K562 (cell line): ENCODE measurements around the gene CAPRIN1. TPM values are rescaled to one million over a fixed set of nuclear protein-coding genes. Genes with fewer than 3 reads are reported as not detected.

ENCODE experiments used
- ATAC-seq: fragments of 200-7000 bp; cut with Tn5 transposase; 3 replicates; pipeline ENCODE4 v1.9.1; 2020; ENCODE audit warnings: moderate library complexity
- BruUV-seq: library from RNA; stranded (reverse); fragments of 400-500 nt; replicated peaks from 2 replicates; lab custom pipeline; 2021; lab: Mats Ljungman, UMichigan
- CTCF ChIA-PET: fragments of 300-600 bp; formaldehyde crosslinking; extraction: SDS; loops from one replicate; lab custom pipeline; 2021; ENCODE audit warnings: low intra/inter-chr PET ratio; lab: Yijun Ruan, JAX
- POLR2A ChIA-PET: fragments of 300-600, 350-650 bp; sonication (Branson Sonifier 250); formaldehyde crosslinking; extraction: SDS; loops from one replicate; lab custom pipeline; 2021; ENCODE audit warnings: antibody characterized with exemption, inconsistent platforms; lab: Yijun Ruan, JAX
- DNase-seq, 4 experiments: peaks; one replicate each; pipeline versions ENCODE4 v3.0.0 to v3.0.0-alpha.2; 2011 to 2018; ENCODE audit warnings: low spot score in 3 of 4, mixed read lengths in 3 of 4; ENCODE audit errors: extremely low read depth in 1 of 4
- FAIRE-seq: peaks from 2 replicates; lab custom pipeline; 2011; peaks lifted over from hg19 to GRCh38; lab: Jason Lieb, UNC
- H2AFZ ChIP-seq: 2 replicates; pipeline ENCODE4 v1.6.0; 2011; ENCODE audit warnings: low read depth, low read length, control low read depth, inconsistent platforms
- H3K27ac ChIP-seq: fragments of 200-600 bp; 3 replicates; pipeline ENCODE4 v1.8.0; 2011; ENCODE audit warnings: low read depth, mild to moderate bottlenecking, control low read depth, inconsistent platforms, low read length, moderate library complexity, mixed read lengths; ENCODE audit errors: extremely low read depth
- H3K27me3 ChIP-seq, 2 experiments: fragments of 300-600 bp in 1 of 2; 2 replicates in 1 of 2; 3 replicates in 1 of 2; pipeline versions ENCODE4 v1.6.0 to v1.8.0; 2011; ENCODE audit warnings: inconsistent platforms in 2 of 2, low read length in 2 of 2, mild to moderate bottlenecking in 1 of 2, mixed read lengths in 1 of 2, moderate library complexity in 1 of 2; ENCODE audit not compliant: control insufficient read depth in 2 of 2, insufficient read depth in 2 of 2
- H3K36me3 ChIP-seq: fragments of 300-600 bp; 3 replicates; pipeline ENCODE4 v1.8.0; 2011; ENCODE audit warnings: mild to moderate bottlenecking, low read length, inconsistent platforms; ENCODE audit not compliant: control insufficient read depth, insufficient read depth
- H3K4me1 ChIP-seq, 2 experiments: fragments of 200-600 bp in 1 of 2; replicated peaks in 1 of 2; 2 replicates in 1 of 2; 3 replicates in 1 of 2; pipeline versions ENCODE4 v1.5.1 to v1.8.0; 2011; ENCODE audit warnings: inconsistent platforms in 2 of 2, low read length in 2 of 2, mild to moderate bottlenecking in 1 of 2, mixed read lengths in 1 of 2, moderate library complexity in 1 of 2; ENCODE audit not compliant: control insufficient read depth in 2 of 2, insufficient read depth in 2 of 2
- H3K4me2 ChIP-seq: 2 replicates; pipeline ENCODE4 v1.6.1; 2011; ENCODE audit warnings: low read length, control low read depth, inconsistent platforms, mixed read lengths; ENCODE audit not compliant: insufficient read depth
- H3K4me3 ChIP-seq: fragments of 200-600 bp; sonication (generic), shearing (Covaris generic); 2 replicates; pipeline ENCODE4 v1.5.1; 2016; ENCODE audit warnings: control low read depth, inconsistent platforms
- H3K79me2 ChIP-seq: fragments of 200-600 bp; 3 replicates; pipeline ENCODE4 v1.8.0; 2011; ENCODE audit warnings: low read length, inconsistent platforms; ENCODE audit not compliant: control insufficient read depth, insufficient read depth
- H3K9ac ChIP-seq, 2 experiments: 2 replicates each; pipeline versions ENCODE4 v1.6.0 to v1.6.1; 2011; ENCODE audit warnings: low read depth in 2 of 2, low read length in 2 of 2, control low read depth in 1 of 2, inconsistent platforms in 1 of 2, mild to moderate bottlenecking in 1 of 2, mixed read lengths in 1 of 2; ENCODE audit not compliant: insufficient read depth in 1 of 2
- H3K9me1 ChIP-seq: one replicate; pipeline ENCODE4 v1.6.0; 2011; ENCODE audit warnings: inconsistent platforms, mild to moderate bottlenecking, low read length, moderate library complexity; ENCODE audit not compliant: control insufficient read depth, insufficient read depth
- H3K9me3 ChIP-seq: replicated peaks from 2 replicates; pipeline ENCODE4 v1.5.1; 2011; ENCODE audit warnings: low read depth, low read length, inconsistent platforms; ENCODE audit not compliant: control insufficient read depth, insufficient read depth
- H4K20me1 ChIP-seq: replicated peaks from 2 replicates; pipeline ENCODE4 v1.6.1; 2011; ENCODE audit warnings: low read length, inconsistent platforms, mixed read lengths; ENCODE audit not compliant: control insufficient read depth, insufficient read depth
- CHD4 ChIP-seq: fragments of 200-600 bp; sonication (generic); IDR thresholded peaks from 3 replicates; pipeline ENCODE4 v1.6.1; 2012; ENCODE audit warnings: low read depth, mild to moderate bottlenecking, mixed read lengths, low read length, inconsistent platforms; ENCODE audit not compliant: insufficient read depth, insufficient replicate concordance, poor library complexity, severe bottlenecking
- ELF1 ChIP-seq: fragments of 200-800 bp; sonication (Bioruptor generic); IDR thresholded peaks from 2 replicates; pipeline ENCODE4 v1.6.1; 2016; ENCODE audit warnings: missing genetic modification characterization, missing compliant biosample characterization
- ESRRB ChIP-seq: fragments of 250-450 bp; sonication (Bioruptor Pico); IDR thresholded peaks from 2 replicates; pipeline ENCODE4 v1.5.0; 2020; ENCODE audit warnings: mild to moderate bottlenecking, moderate library complexity, borderline replicate concordance
- MTF1 ChIP-seq: fragments of 250-450 bp; sonication (Bioruptor Pico); IDR thresholded peaks from 2 replicates; pipeline ENCODE4 v1.9.0; 2021; ENCODE audit warnings: moderate library complexity, mild to moderate bottlenecking, inconsistent platforms, borderline replicate concordance
- RBM17 ChIP-seq: fragments of 200-400 bp; formaldehyde crosslinking; IDR thresholded peaks from 2 replicates; pipeline ENCODE4 v1.6.1; 2017; ENCODE audit warnings: low read depth, mild to moderate bottlenecking, low read length, borderline replicate concordance
- ZNF133 ChIP-seq: fragments of 250-450 bp; sonication (Bioruptor Pico); IDR thresholded peaks from 2 replicates; pipeline ENCODE4 v1.4.0; 2020; ENCODE audit warnings: mild to moderate bottlenecking
- ZNF197 ChIP-seq: fragments of 200-800 bp; sonication (Bioruptor generic); IDR thresholded peaks from 2 replicates; pipeline ENCODE4 v1.6.1; 2016; ENCODE audit warnings: low read depth, missing genetic modification characterization, missing compliant biosample characterization
- ZNF324 ChIP-seq: fragments of 250-450 bp; sonication (Bioruptor Pico); IDR thresholded peaks from 2 replicates; pipeline ENCODE4 v1.4.0; 2020; ENCODE audit warnings: mild to moderate bottlenecking
- ZZZ3 ChIP-seq: fragments of 450-650 bp; IDR thresholded peaks from 2 replicates; pipeline ENCODE4 v1.6.1; 2016; ENCODE audit warnings: antibody characterized with exemption, mild to moderate bottlenecking, moderate library complexity
- WGBS: fragments of 100-300 bp; shearing (Covaris generic); methylation state at CpG from one replicate; pipeline ENCODE4 v1.1.6; 2016; ENCODE audit warnings: low coverage, mixed read lengths; ENCODE audit not compliant: insufficient coverage; ENCODE audit errors: missing lambda C conversion rate; 5-methylcytosine and 5-hydroxymethylcytosine counted together
- in situ Hi-C: fragments of 300-500 bp; cut with MboI; formaldehyde crosslinking; loops from 4 replicates; pipeline ENCODE4 v1.15.0; 2018; ENCODE audit warnings: inconsistent platforms, mixed read lengths
- intact Hi-C: fragments of 100-400 bp; cut with micrococcal nuclease; formaldehyde crosslinking; loops from 2 replicates; pipeline ENCODE4 v1.14.2; 2022
- polyA plus RNA-seq, 8 experiments: library from polyadenylated mRNA; depleted of rRNA in 4 of 8; stranded (reverse) in 5 of 8; unstranded in 3 of 8; fragments of >200 nt; fragmentation: Nextera tagmentation in 2 of 8; fragmentation: Illumina TruSeq in 1 of 8; extraction: Ambion mirVana in 2 of 8; extraction: Trizol in 1 of 8; gene quantifications; 2 replicates each; pipeline versions ENCODE4 v1.2.1 to v1.2.3, GENCODE V29; 2011 to 2014; ENCODE audit warnings: inconsistent platforms in 1 of 8, missing spikeins in 1 of 8
- total RNA-seq, 7 experiments: library from RNA; depleted of rRNA in 6 of 7; stranded (reverse); fragments of >200 nt in 6 of 7; fragmentation: Illumina TruSeq in 2 of 7; extraction: Trizol in 2 of 7; gene quantifications; 2 replicates each; pipeline versions ENCODE4 v1.2.1 to v1.2.3, GENCODE V29; 2011 to 2021; ENCODE audit warnings: low replicate concordance in 1 of 7
- TF ChIP-seq, protein P1 (sequence below): fragments of 450-650 bp; IDR thresholded peaks from 2 replicates; pipeline ENCODE4 v1.6.1; 2018; ENCODE audit not compliant: partially characterized antibody
- TF ChIP-seq, protein P2 (sequence below): sonication (generic); formaldehyde crosslinking; IDR thresholded peaks from 2 replicates; pipeline ENCODE4 v1.8.1; 2023; ENCODE audit warnings: mild to moderate bottlenecking, missing genetic modification reagents
- TF ChIP-seq, protein P3 (sequence below): fragments of 450-650 bp; IDR thresholded peaks from 2 replicates; pipeline ENCODE4 v1.6.1; 2016; ENCODE audit warnings: low read depth, mild to moderate bottlenecking, moderate library complexity

Gene CAPRIN1
- total and polyA plus RNA-seq, 9 of the 15 experiments (the other 6 are each of a cell fraction or from before 2014, with no cell fraction given): 49.6 to 271 (median 244) TPM

DNA sequence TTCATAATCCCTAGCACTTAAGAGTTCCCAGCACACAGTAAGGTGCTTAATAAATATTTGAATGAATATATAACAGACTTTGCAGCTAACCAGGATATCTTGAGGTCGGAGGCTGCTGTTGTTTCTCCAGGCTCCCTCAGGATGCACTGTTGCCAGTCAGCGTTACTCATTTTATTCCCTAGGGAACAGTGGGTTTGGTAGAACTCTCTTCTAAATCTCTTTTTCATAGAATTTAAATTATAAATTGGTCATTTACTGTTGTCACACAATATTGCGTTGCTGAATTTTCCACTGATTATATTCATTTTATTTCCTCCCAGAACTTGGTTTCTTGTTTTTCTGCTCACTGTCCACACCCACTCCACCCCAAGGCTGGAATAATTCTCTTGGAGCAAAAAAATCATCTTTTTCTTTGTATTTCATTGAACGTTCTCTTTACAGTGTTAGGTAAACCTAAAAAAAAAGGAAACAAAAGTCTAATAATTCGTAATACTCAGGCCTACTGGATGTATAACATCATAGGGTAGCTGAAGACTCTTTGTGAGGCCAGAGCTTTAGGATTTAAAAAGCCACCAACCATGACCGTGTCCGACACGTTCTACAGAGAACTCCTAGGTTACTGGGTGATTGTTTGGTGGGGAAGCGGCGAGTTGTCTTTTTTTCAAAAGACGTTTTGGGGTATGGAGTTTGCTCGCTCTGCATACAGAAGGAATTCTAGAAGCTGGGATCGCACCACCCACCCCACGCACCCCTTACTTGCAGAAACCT is 766 bp upstream of the CAPRIN1 start (continued):
- no peak for TF ChIP-seq ZNF197 (CRISPR knock-in tag)

DNA sequence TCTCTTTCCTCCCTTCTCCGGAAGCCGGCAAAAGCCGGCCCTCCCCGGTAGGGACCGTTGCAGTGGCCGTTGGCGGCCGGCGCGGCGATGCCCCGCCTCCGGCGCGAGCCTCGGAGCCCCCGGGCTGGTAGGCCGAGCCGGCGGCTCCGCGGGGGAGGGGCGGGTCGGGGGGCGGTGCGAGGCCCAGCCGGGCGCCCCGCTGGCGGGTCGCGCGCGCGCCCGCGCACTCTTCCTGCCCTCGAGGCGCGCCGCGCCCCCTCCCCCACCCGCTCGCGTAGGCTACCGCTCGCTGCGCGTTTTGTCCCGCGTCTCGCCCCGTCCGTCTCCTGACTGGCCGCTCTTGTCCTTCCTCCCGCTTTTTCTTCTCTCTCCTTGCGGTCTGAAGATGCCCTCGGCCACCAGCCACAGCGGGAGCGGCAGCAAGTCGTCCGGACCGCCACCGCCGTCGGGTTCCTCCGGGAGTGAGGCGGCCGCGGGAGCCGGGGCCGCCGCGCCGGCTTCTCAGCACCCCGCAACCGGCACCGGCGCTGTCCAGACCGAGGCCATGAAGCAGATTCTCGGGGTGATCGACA is 591 bp downstream of the CAPRIN1 start:
- in situ Hi-C loops: no loop called here
- Histone ChIP-seq H2AFZ (peak overlapping the region; percentile 44; the same call in 1 of the 2 replicates), H3K79me2 (peaks cover 60% of the 10 kb centered on the region)
- no peak for TF ChIP-seq ESRRB (CRISPR knock-in tag)
- TF ChIP-seq RBM17: no peak
- TF ChIP-seq MTF1 (CRISPR knock-in tag): no peak
- TF ChIP-seq, protein P1, sequence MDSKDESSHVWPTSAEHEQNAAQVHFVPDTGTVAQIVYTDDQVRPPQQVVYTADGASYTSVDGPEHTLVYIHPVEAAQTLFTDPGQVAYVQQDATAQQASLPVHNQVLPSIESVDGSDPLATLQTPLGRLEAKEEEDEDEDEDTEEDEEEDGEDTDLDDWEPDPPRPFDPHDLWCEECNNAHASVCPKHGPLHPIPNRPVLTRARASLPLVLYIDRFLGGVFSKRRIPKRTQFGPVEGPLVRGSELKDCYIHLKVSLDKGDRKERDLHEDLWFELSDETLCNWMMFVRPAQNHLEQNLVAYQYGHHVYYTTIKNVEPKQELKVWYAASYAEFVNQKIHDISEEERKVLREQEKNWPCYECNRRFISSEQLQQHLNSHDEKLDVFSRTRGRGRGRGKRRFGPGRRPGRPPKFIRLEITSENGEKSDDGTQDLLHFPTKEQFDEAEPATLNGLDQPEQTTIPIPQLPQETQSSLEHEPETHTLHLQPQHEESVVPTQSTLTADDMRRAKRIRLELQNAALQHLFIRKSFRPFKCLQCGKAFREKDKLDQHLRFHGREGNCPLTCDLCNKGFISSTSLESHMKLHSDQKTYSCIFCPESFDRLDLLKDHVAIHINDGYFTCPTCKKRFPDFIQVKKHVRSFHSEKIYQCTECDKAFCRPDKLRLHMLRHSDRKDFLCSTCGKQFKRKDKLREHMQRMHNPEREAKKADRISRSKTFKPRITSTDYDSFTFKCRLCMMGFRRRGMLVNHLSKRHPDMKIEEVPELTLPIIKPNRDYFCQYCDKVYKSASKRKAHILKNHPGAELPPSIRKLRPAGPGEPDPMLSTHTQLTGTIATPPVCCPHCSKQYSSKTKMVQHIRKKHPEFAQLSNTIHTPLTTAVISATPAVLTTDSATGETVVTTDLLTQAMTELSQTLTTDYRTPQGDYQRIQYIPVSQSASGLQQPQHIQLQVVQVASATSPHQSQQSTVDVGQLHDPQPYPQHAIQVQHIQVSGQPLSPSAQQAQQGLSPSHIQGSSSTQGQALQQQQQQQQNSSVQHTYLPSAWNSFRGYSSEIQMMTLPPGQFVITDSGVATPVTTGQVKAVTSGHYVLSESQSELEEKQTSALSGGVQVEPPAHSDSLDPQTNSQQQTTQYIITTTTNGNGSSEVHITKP: no peak
- no peak for TF ChIP-seq ZNF324 (CRISPR knock-in tag)
- TF ChIP-seq ZZZ3: no peak
- TF ChIP-seq ZNF133 (CRISPR knock-in tag): no peak
- TF ChIP-seq, protein P2, sequence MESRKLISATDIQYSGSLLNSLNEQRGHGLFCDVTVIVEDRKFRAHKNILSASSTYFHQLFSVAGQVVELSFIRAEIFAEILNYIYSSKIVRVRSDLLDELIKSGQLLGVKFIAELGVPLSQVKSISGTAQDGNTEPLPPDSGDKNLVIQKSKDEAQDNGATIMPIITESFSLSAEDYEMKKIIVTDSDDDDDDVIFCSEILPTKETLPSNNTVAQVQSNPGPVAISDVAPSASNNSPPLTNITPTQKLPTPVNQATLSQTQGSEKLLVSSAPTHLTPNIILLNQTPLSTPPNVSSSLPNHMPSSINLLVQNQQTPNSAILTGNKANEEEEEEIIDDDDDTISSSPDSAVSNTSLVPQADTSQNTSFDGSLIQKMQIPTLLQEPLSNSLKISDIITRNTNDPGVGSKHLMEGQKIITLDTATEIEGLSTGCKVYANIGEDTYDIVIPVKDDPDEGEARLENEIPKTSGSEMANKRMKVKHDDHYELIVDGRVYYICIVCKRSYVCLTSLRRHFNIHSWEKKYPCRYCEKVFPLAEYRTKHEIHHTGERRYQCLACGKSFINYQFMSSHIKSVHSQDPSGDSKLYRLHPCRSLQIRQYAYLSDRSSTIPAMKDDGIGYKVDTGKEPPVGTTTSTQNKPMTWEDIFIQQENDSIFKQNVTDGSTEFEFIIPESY (CRISPR knock-in tag): no peak
- TF ChIP-seq CHD4: no peak
- TF ChIP-seq ELF1: peak; percentile 70; the same call in 1 of the 2 replicates
- TF ChIP-seq, protein P3, sequence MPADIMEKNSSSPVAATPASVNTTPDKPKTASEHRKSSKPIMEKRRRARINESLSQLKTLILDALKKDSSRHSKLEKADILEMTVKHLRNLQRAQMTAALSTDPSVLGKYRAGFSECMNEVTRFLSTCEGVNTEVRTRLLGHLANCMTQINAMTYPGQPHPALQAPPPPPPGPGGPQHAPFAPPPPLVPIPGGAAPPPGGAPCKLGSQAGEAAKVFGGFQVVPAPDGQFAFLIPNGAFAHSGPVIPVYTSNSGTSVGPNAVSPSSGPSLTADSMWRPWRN: no peak

More for the DNA sequence above, 591 bp downstream of the CAPRIN1 start:
- DNase-seq (peak; percentile 92 to 96 (median 94)), FAIRE-seq (peak; percentile 26), ATAC-seq (peak; percentile 81)
- Histone ChIP-seq H3K9me1 (no peaks in the 10 kb centered on the region), H3K4me2 (peak overlapping the region; percentile 88), H3K27ac (peak overlapping the region; percentile 97), H3K4me3 (peak overlapping the region; percentile 97), H3K27me3 (no peaks in the 10 kb centered on the region), H3K36me3 (peaks cover 40% of the 10 kb centered on the region), H3K4me1 (peaks cover 13 to 33% of the 10 kb centered on the region in 2 experiments), H3K9ac (peak overlapping the region; percentile 93 to 99), H4K20me1 (peaks cover 13% of the 10 kb centered on the region; the same call in 1 of the 2 replicates), H3K9me3 (no peaks in the 10 kb centered on the region)
- 2% methylated on average over 25 of the region's 82 CpGs for WGBS
- ChIA-PET CTCF (no interaction called here), POLR2A (interaction anchor here (0.6 to 4.6 kb wide), 8 partner anchors 10 to 108 kb away, joined by 3 to 30 read pairs (median 4); partner anchors contain the start of gene NAT10)
- intact Hi-C loops: loop anchor here (2.0 kb wide), 2 partner anchors 17 to 53 kb away; partner anchors contain the start of gene NAT10
- BruUV-seq: no TSS peak
